ENCODE data around the gene FOXP2. TPM values are rescaled to one million over a fixed set of nuclear protein-coding genes. Genes with fewer than 3 reads are reported as not detected.

The FOXP2 gene
- total and polyA plus RNA-seq, 10 donors, result 0.09 to 5.9 (median 1.3) TPM

DNA sequence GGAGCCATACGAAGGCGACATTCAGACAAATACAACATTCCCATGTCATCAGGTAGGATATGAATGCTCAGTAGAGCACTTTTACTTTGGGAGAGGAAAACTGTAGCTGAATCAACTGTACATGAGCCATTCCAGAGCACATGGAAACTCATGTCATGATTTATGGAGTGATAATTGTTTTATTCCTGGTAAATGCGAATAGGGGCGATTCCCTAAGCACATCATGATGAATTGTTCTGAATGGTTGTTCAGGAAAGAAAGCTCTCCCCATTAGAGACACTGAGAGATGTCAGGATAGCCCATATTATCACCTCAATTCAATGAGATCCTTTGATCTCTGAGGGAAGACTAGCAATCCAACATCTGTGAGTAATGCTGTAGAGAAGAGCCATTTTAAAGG lies 243.6 kb downstream of the FOXP2 start:
- H3K4me1 ChIP-seq, result no peaks in the 10 kb centered on the region
- H3K4me3 ChIP-seq, result no peak overlapping the region
- intact Hi-C loops (cut with DNase I; ENCODE audit: low total_unique reads), result no loop called here
- H3K27ac ChIP-seq, result no peak overlapping the region
- H3K36me3 ChIP-seq, result no peaks in the 10 kb centered on the region
- no peak for DNase-seq
- 85 to 95% (median 90%) methylated on average over 4 of the region's 4 CpGs for WGBS, 5 donors
- TF ChIP-seq POLR2AphosphoS5 (IDR thresholded peaks at IDR 0.05), result no peak
- TF ChIP-seq, protein P1, sequence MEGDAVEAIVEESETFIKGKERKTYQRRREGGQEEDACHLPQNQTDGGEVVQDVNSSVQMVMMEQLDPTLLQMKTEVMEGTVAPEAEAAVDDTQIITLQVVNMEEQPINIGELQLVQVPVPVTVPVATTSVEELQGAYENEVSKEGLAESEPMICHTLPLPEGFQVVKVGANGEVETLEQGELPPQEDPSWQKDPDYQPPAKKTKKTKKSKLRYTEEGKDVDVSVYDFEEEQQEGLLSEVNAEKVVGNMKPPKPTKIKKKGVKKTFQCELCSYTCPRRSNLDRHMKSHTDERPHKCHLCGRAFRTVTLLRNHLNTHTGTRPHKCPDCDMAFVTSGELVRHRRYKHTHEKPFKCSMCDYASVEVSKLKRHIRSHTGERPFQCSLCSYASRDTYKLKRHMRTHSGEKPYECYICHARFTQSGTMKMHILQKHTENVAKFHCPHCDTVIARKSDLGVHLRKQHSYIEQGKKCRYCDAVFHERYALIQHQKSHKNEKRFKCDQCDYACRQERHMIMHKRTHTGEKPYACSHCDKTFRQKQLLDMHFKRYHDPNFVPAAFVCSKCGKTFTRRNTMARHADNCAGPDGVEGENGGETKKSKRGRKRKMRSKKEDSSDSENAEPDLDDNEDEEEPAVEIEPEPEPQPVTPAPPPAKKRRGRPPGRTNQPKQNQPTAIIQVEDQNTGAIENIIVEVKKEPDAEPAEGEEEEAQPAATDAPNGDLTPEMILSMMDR (IDR thresholded peaks at IDR 0.05 in 8 of 11, conservative IDR thresholded peaks at IDR 0.05 in 3 of 11), result no peak
- no peak for TF ChIP-seq POLR2A (IDR thresholded peaks at IDR 0.05)
- no peaks in the 10 kb centered on the region for H3K9me3 ChIP-seq
- no peaks in the 10 kb centered on the region for H3K27me3 ChIP-seq (replicated peaks in 1 of 7)

DNA sequence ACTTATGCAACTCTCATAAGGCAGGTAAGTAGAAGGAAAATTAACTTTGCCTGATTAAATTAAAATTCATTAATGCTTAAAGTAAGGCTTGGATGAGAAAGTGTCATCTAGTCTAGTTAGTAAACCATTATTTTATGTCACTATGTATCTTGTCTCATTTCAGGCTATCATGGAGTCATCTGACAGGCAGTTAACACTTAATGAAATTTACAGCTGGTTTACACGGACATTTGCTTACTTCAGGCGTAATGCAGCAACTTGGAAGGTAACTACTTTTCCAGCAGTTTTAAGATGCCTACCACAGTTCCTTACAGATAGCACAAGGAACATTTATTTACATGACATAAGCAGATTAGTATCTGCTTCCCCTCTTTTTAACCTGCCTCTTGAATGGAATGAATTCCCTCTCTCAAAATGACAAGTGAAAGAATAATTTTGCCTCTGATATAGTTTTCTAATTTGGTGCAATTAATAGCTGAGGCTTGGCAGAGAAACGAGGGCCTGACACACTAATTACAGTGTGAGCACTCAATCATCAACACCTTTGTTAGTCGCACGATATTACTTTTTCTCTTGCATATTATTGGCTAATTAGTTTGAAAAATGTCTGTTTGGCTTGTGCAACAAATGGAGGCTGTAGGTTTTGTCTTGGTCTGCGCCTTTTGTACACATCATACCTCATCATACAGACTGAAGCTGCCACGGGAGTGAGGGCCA lies 245.0 kb downstream of the FOXP2 start:
- intact Hi-C loops (cut with DNase I; ENCODE audit: low total_unique reads), result no loop called here
- Histone ChIP-seq H3K27me3 (replicated peaks in 1 of 7) (no peaks in the 10 kb centered on the region), H3K4me3 (no peak overlapping the region), H3K27ac (no peak overlapping the region), H3K36me3 (no peaks in the 10 kb centered on the region), H3K9me3 (no peaks in the 10 kb centered on the region), H3K4me1 (no peaks in the 10 kb centered on the region)
- TF ChIP-seq POLR2AphosphoS5 (IDR thresholded peaks at IDR 0.05), result no peak
- TF ChIP-seq, protein P1 (IDR thresholded peaks at IDR 0.05 in 8 of 11, conservative IDR thresholded peaks at IDR 0.05 in 3 of 11), result no peak
- no peak for TF ChIP-seq POLR2A (IDR thresholded peaks at IDR 0.05)
- WGBS, 5 donors, result 69 to 81% (median 70%) methylated on average over 7 of the region's 7 CpGs
- no peak for DNase-seq

DNA sequence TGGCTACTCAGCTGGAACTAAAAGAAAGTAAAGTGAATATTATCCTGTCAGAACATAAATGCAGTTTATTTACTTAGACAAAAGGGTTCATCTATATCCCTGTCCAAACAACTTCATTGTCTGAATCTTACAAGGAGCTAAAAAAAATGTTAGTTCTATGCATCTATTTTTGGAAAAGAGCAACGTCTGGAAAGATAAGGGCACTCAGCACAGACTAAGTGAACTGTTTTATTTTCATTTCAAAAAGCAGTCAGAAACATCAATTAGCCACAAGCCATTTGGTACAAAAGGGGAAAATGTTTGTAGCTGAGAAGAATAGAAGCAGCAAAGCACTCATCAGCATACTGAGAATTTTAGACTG lies 245.5 kb downstream of the FOXP2 start:
- 4 to 18% (median 7%) methylated on average over 1 of the region's 1 CpG for WGBS, 5 donors

DNA sequence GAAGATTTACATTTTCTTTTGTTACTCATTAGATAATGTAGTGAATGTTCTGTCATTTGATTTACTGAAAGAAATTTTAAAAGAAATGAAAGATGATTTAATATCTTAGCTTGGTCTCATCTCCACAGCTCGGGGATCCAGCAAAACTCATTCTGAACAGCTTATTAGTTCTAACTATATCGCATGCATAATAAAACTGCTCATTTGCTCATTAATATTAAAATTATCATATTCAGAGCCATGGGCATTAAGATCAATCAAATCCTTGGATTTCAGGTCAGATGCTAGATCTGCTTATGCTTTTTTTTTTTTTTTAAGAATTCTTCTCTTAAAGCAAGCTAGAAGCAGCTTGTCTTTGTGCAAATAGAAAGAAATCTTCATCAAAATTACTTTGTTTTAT lies 246.1 kb downstream of the FOXP2 start:
- TF ChIP-seq POLR2A (IDR thresholded peaks at IDR 0.05) (no peak), POLR2AphosphoS5 (IDR thresholded peaks at IDR 0.05) (no peak)
- TF ChIP-seq, protein P1 (IDR thresholded peaks at IDR 0.05 in 8 of 11, conservative IDR thresholded peaks at IDR 0.05 in 3 of 11), result no peak
- no peak overlapping the region for H3K27ac ChIP-seq
- intact Hi-C loops (cut with DNase I; ENCODE audit: low total_unique reads), result no loop called here
- H3K4me1 ChIP-seq, result no peaks in the 10 kb centered on the region
- H3K36me3 ChIP-seq, result no peaks in the 10 kb centered on the region
- H3K9me3 ChIP-seq, result no peaks in the 10 kb centered on the region
- H3K4me3 ChIP-seq, result no peak overlapping the region
- 87 to 95% (median 89%) methylated on average over 2 of the region's 2 CpGs for WGBS, 5 donors
- no peaks in the 10 kb centered on the region for H3K27me3 ChIP-seq (replicated peaks in 1 of 7)
- DNase-seq, result no peak

More for the DNA sequence above, 245.5 kb downstream of the FOXP2 start:
- intact Hi-C loops (cut with DNase I; ENCODE audit: low total_unique reads), result no loop called here
- Histone ChIP-seq H3K9me3 (no peaks in the 10 kb centered on the region), H3K36me3 (no peaks in the 10 kb centered on the region), H3K27ac (no peak overlapping the region), H3K27me3 (replicated peaks in 1 of 7) (no peaks in the 10 kb centered on the region), H3K4me3 (no peak overlapping the region), H3K4me1 (no peaks in the 10 kb centered on the region)
- TF ChIP-seq, protein P1 (IDR thresholded peaks at IDR 0.05 in 8 of 11, conservative IDR thresholded peaks at IDR 0.05 in 3 of 11), result no peak
- TF ChIP-seq POLR2A (IDR thresholded peaks at IDR 0.05) (no peak), POLR2AphosphoS5 (IDR thresholded peaks at IDR 0.05) (no peak)
- DNase-seq, result no peak
